MM.1S (cell line): ENCODE results near the gene TKFC.

Experiments used
- CTCF ChIP-seq: fragments of 300-600 bp; sonication (generic); IDR thresholded peaks from 2 replicates; pipeline ENCODE4 v1.5.1; 2016; ENCODE audit warnings: antibody characterized with exemption, low read length, mixed read lengths
- EZH2phosphoT487 ChIP-seq: fragments of 300-600 bp; sonication (generic); IDR thresholded peaks from 2 replicates; pipeline ENCODE4 v1.6.1; 2018; ENCODE audit warnings: antibody characterized with exemption, low read length

DNA sequence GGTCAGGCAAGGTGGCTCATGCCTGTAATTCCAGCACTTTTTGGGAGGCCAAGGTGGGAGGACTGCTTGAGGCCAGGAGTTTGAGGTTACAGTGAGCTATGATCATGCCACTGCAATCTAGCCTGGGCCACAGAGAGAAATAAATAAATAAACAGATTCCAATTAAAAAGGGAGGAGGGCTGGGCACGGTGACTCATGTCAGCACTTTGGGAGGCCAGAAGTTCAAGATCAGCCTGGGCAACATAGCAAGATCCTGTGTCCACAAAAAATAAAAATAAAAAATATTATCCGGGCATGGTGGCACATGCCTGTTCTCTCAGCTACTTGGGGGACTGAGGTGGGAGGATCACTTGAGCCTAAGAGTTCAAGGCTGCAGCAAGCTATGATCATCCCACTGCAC, 21.2 kb downstream of the TKFC start:
- TF ChIP-seq CTCF = no peak
- no peak for TF ChIP-seq EZH2phosphoT487
